NCI-H2081 treated with DMSO at 0.1 percent for 48 hours (cell line): ENCODE data around the gene ADGRB2.
A peak's percentile ranks its signal among the peaks of the same experiment; 100 is the strongest.
"Not testable (repeated sequence)": the region's sequence is repeated elsewhere in the genome, so short reads cannot be mapped to it uniquely, and the experiment has no call there.

ENCODE experiments used
- DNase-seq: peaks from one replicate; lab custom pipeline; 2025; lab: John Stamatoyannopoulos, UW

ADGRB2 gene

GRCh38 chr1:31726715-31727114 is 37.4 kb downstream of the ADGRB2 start:
- no peak for DNase-seq

- no peak for DNase-seq
Measured at GRCh38 chr1:31725777-31726535, 38.2 kb downstream of the ADGRB2 start.

GRCh38 chr1:31725134-31725533 is 39.0 kb downstream of the ADGRB2 start:
- no peak for DNase-seq

- no peak for DNase-seq
Measured at GRCh38 chr1:31723828-31724359, 40.2 kb downstream of the ADGRB2 start.

- DNase-seq = no peak
Measured at GRCh38 chr1:31718327-31718897, 45.7 kb downstream of the ADGRB2 start.

DNA sequence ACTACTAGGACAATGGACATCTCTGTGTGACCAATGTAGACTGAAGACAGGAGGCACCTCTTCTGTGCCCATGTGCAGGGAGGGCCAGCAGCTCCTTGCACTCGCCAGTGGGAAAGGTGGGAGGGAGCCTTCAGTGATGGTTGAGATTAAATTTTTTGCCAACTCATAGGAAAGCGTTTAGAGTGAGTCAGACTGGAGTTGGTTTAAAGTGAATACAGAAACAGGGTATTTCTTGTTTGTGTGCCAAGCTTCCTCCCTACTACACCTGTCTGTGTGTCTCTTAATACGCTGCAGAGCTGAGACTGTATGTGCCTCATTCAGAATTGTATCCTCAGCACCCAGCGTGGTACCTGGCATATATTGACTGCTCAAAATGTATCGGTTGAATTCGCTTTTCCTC is 46.8 kb downstream of the ADGRB2 start:
- no peak for DNase-seq

GRCh38 chr1:31715873-31716220 is 48.3 kb downstream of the ADGRB2 start:
- DNase-seq = no peak

- DNase-seq = no peak
Measured at GRCh38 chr1:31715087-31715872, 48.9 kb downstream of the ADGRB2 start.

DNA sequence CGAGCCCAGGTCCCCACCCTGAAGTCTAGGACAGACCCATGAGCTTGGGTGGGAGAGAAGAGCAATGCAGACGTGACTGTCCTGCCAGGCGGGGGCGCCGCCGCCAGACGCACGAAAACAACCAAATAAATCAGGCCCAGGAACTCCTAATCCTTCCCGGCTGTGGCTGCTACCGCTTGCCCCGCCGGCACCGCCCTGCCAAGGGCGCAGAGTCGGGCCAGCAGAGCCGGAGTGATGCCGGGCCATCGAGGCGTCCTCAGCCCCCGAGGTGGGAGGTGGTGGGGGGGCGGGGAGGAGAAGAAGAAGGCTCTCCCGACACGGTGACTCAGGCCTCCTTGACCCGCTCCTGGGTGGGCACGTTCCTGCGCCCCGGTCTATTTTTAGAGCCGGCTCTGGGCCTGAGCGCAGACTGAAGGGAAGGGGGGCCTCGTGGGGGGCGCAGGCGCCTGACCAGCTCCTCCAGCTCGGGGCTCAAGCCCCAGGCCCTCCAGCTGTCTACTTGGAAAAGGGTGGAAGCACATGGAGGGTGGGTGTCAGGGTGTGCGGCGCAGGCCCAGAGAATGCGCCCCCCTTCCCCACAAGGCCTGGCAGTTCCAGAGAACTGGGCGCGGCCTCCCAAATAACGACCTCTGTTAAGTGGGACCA is 49.6 kb downstream of the ADGRB2 start:
- DNase-seq = no peak

- DNase-seq = no peak
Measured at GRCh38 chr1:31712630-31713029, 51.5 kb downstream of the ADGRB2 start.

GRCh38 chr1:31712068-31712467 is 52.1 kb downstream of the ADGRB2 start:
- DNase-seq = no peak

GRCh38 chr1:31708324-31708723 is 55.8 kb downstream of the ADGRB2 start:
- no peak for DNase-seq

- DNase-seq = no peak
Measured at GRCh38 chr1:31707711-31708110, 56.4 kb downstream of the ADGRB2 start.

DNA sequence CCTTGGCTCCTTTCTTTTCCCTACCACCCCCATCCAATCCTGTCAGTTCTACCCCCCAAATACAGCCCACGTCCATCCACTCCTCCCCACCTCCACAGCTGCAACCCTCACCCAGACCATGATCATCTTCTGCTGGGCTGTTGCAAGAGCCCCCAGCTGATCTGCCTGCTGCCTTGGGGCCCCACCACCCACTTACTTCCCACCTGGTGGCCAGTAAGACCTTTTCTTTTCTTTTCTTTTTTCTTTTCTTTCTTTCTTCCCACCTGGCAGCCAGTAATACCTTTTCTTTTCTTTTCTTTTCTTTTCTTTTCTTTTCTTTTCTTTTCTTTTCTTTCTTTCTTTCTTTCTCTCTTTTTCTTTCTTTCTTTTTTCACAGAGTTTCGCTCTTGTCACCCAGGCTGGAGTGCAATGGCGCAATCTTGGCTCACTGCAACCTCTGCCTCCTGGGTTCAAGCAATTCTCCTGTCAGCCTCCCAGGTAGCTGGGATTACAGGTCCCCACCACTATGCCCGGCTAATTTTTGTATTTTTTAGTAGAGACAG is 57.0 kb downstream of the ADGRB2 start:
- not testable (repeated sequence) for DNase-seq

DNA sequence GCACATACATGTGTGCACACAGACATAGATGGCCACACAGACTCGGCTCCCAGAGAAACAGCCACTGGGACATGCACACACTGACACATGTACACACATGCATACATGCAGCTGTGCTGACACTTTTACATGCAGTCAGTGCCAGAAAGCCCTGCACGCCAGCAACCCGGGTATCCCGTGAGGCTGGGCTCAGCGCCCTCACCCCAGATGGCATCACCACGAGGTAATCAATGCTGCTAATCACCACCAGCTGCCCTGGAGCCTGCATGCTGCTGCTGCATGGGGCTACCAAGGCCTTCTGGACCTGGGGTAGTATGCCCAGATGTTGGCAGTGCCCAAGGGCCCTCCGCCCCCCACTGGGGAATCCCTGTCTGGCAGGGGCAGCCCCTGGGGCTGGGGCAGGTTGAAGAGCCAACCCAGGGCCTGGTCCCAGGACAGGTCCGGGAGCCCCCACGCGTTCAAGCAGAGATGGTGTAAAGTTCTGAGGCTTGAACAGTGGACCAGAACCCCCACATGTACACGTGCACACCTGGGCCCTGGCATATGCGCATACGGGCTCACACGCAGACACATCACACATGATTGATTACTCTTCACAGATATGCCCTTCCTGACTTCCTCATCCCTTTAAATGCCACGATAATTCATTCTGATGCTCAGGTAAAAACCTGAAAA is 57.6 kb downstream of the ADGRB2 start:
- DNase-seq = no peak

DNA sequence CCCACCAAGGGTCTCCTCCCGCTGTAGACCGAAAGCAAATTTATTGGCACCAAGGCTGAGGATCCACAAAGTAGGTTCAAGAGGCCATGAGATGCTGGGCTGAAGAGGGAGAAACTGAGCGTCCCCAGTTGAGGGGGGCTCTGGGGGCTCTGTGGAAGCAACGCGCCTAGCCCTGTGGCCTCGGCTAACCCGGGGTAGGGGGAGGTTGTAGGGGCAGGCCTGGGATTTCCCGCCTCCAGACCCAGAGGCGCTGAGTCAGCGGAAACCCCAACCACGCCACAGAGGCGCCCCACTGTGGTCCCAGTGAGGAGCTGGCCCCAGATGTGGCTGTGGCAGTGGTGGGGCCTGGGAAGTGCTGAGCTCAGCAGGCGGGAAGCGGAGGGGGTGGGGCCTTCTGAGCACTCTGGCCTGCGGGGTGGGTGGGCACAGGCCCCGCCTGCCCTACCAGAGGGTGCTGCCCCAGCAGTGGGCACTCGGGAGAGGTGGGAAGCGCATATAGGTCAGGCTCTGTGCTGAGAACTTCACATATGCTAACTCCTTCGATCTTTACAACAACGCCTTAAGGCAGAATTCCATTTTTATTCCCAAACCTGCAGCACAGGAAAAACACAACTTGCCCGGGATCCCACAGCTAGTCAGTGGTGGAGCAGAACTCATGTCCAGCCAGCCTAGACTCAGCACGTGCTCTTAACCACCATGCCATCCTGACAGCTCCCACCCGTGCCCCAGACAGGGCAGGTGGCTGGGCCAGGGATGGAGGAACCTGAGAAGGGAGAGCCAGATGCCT is 58.9 kb downstream of the ADGRB2 start:
- no peak for DNase-seq

DNA sequence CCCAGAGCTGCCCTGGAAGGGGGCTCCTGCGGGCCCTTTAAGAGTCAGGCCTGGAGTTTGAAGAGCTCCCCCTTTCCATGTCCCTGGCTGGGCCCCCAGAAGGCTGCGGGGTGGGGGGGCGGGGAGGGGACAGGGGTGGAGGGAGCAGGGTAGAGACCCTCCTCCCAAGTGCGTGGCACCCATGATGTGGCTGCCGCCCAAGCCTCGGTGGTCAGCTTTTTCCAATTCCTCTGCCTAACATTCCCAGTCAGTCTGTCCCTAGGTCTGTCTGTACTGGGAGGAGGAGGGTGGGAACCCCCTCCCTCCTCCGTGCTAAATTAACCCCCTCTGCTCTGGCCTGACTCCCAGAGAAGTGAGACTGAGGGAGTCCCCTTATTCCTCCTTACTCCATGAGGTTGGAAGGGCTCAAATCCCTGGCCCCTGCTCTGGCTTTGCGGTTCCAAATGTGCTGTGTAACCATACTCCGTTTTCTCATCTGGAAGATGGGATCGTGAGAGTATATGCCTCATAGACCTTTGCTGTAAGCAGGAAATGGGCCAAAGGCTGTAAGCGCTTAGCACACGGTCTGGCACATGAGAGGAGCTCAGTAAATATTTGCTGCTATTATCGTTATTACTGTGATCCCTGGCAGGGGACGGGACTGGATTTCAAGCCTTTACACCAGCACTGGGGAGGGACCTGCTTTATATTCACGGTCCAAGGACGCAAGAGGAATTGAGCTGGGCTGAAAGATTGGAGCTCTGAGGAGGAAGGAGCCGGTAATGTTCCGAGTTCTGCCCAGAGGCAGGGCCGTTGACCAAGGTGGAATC is 59.7 kb downstream of the ADGRB2 start:
- peak; percentile 72 for DNase-seq

GRCh38 chr1:31703431-31704270 is 60.5 kb downstream of the ADGRB2 start, which contains the start of gene COL16A1:
TSS of gene COL16A1 (minus strand) at chr1:31704017. CDS start at chr1:31702193, 1,824 bp downstream.
- DNase-seq = no peak
